NOMO-1 treated with dmso at 0.1 percent for 144 hours (cell line): ENCODE data around the gene CCDC85A.

Source experiments
- DNase-seq: peaks from one replicate; lab custom pipeline; 2025; ENCODE audit not compliant: unreplicated experiment; lab: John Stamatoyannopoulos, UW

The CCDC85A gene

GRCh38 chr2:56192664-56193305 is 9.0 kb downstream of the CCDC85A start:
- DNase-seq: no peak

DNA sequence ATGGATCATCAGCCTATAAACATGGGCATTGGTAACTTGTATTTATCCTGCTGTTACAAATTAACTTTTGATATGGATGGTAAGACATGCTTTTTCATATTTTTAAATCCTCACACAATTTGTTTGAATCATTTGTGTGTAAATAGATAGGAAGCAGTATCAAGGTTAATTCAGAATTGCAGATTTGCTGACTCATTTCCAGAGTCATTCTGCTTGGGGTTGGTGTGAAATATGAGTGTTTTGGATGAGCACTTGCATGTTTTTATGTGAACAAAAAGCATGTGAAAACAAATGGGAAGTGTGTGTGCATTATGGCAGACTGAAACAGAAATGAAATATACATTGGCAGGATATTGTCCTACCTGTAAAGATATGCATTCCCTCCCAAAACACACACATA is 11.8 kb downstream of the CCDC85A start:
- no peak for DNase-seq

DNA sequence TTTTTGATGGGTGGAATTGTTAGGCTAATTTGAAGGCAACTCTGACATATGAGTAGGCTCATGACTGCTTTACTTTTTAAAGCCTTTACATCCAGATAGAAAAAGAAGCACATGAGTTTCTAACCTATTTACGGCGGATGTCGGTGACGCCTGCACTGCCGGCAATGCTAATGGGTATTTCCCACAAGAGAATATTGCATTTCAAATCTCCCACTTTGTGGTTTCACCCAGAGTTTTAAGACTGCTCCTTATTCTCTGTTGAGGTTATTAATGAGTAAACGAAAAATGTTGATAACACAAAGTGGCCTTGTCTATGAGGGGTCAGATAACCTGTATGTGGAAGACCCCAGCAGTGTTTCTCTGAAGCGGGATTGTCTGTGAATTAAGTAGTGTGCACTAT is 14.0 kb downstream of the CCDC85A start:
- no peak for DNase-seq

- no peak for DNase-seq
Measured at GRCh38 chr2:56198936-56199335, 15.1 kb downstream of the CCDC85A start.

GRCh38 chr2:56199492-56199891 is 15.7 kb downstream of the CCDC85A start:
- DNase-seq: no peak

- no peak for DNase-seq
Measured at GRCh38 chr2:56202381-56203121, 18.8 kb downstream of the CCDC85A start.

DNA sequence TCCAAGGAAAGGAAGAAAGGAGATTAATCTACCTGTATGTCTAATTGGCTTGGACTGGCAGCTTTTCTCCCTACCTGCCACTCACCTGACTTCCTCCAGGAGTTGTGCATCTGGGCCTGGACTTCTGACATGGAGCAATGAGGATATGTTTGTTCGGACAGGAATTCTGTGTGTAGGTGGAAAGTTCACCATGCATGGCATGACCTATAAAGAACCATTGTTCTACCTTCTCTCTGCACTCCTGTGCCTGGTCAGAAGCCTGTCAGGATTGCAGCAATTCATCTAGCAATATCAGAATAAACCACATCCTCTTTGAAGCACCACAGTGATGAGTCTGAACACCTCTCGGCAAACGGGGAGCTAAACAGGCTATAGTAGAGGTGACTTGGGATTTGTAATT is 20.8 kb downstream of the CCDC85A start:
- DNase-seq: no peak

DNA sequence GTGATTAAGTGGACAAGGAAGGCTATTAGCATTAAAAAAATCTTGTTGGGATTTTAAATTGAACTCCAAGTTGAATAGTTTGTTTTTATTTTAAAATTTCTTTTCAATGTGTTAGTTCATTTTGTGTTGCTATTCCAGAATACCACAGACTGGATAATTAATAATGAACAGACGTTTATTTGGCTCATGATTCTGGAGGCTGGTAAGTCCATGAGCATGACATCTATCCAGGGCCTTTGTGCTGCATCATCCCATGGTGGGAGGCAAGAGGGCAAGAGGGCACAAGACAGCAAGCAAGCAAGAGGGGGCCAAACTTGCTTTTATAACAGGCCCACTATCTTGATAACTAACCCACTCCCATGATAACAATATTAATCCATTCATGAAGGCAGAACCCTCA is 22.5 kb downstream of the CCDC85A start:
- DNase-seq: no peak

- DNase-seq: no peak
Measured at GRCh38 chr2:56207760-56208159, 24.0 kb downstream of the CCDC85A start.

DNA sequence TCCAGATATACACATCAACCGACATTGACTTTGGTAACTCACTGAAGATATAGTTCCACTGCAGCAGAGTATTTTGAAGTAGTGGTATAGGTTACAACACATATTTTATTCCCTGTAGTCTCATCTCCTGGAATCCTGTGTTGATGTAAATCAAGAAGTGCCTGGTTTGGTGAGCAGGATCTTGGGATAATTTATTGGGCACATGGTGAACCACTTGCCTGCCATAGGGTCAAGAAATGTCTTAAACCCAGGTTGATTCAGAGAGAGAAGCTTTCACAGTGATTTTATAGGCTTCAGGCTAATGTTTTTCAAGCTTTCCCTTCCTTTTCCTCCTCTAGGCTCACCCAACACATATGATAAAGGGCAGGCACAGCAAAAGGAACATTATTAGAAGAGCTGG is 24.6 kb downstream of the CCDC85A start:
- no peak for DNase-seq

DNA sequence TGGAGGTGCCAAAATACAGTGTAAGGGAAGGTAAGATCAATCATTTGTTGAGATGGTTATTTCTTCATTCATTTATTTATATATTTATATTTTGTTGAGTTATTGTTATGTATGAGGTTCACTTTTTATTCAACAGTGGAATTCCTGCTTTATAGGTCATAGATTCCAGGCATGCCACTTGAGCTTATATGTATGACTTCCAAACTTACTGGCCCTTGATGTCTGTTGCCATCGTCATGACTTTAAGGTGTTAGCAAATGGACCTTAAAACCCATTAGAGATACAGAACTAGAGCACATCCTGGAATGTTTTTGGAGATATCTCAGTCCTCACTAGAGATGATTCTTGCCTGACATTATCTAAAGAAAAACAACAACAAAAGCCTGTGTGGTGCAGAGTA is 25.9 kb downstream of the CCDC85A start:
- no peak for DNase-seq

DNA sequence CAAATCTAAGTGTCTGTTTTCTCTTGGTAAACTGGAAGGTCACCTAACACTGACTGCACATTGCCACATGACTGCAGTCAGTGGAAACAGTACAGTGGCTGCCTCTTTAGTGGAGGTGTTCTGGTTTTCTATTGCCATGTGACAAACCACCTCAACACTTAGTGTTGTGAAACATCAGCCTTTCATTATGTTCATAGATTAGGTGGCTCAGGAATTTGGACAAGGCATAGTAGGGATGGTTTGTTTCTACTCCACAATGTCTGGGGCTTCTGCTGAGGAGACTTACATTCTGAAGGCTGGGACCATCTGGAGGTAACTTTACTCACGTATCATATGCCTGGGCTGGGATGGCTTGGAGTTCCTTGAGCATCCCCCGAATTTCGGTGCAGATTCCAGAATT is 26.5 kb downstream of the CCDC85A start:
- no peak for DNase-seq

DNA sequence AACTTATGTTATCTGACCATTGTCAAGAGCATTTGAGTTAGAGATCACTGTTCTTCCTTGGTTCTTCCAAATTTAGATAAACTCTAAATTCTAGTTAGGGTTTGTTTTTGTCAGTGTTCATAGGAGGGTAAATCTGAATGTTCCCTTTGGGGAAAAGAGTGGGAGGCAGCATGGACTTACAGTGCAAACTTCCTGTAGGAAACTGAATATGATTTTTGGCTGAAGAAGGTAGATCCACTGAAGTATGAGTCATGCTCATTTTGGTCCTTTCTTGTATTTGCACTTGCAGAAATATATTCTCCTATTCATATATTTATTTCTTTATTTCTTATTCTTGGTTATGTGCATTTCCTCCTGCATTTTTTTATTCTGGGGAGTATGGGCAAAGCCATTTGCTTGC is 27.3 kb downstream of the CCDC85A start:
- DNase-seq: no peak

- DNase-seq: no peak
Measured at GRCh38 chr2:56215911-56216310, 32.1 kb downstream of the CCDC85A start.

GRCh38 chr2:56217106-56217505 is 33.3 kb downstream of the CCDC85A start:
- no peak for DNase-seq

GRCh38 chr2:56222481-56222880 is 38.7 kb downstream of the CCDC85A start:
- DNase-seq: no peak

DNA sequence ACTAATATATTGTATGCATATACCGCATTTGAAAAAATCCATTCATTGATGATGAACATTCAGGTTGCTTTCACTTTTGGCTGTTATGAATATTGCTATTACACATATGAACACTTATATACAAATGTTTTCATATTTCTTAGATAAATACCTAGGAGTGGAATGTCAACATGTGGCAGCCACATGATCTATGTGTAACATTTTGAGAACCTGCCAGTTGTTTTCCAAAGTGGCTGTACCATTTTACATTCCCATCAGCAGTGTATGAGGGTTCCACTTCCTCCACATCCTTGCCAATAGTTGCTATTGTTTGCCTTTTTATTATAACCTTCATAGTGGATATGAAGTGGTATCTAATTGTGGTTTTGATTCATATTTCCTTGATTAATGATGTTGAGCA is 40.5 kb downstream of the CCDC85A start:
- no peak for DNase-seq

GRCh38 chr2:56227811-56228210 is 44.0 kb downstream of the CCDC85A start:
- no peak for DNase-seq

DNA sequence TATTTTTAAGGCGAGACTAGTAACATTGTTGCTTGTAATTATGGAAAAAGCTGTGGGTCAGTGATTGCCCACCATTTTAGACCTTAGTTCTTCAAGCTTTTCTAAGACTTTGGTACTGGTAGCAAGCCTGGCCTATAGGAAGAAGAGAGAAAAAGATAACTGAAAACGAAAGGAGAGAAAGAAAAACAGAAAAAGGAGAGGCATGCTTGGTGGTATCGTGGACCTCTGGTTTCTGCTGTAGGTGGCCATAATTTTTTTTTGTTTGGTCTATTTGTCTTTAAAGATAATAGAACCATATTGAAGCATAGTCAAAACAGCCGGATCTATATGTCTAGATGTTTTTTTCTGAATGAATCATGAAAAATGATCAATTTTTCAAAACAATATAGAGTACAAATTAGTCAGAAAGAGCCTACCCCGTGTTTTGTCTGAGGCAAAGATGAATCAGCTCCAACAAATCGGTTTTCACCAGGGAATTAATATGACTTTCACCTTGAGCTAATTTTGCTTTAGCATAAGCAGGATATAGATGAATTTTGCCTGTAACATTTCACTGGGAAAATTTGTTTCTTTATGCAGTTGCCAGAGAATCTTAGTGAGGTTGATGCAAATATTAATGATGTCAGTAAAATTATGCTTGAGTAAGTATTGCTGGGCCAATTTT is 45.7 kb downstream of the CCDC85A start:
- DNase-seq: no peak

DNA sequence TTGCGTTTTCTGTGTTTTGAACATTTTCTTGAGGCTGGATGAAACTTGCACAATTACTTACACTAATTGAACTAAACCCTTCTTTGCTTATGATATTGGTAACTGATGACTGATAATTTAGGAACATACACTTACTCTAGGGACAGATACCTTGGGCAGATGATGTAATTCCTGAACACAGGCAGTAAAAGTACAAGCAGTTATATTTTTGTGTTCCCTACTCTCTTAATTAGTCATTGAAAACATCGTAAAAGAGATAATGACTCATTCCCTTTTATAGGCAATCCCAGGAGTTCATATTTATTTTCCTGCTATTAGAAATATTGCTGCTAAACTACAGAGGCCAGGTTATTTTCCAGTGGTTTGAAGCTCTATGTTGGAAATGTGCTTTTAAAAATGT is 46.4 kb downstream of the CCDC85A start:
- DNase-seq: no peak

DNA sequence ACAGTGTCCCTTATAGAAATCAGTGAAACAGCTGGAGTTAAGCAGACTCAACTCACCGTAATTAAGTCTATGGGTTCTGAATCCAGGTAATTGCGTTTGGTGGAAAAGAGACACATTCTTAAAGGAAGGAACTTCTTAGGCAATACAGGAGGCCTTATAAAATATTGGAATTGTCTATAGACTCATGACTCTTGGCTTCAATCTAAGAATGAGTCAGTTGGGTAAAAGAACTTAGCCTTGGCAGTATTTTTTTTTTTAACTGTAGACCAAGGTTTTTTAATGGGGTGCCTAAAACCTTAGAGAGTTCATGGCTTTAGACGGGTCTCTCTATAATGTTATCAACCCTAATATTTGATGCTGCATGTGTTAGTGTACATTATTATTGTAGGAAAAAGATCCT is 47.6 kb downstream of the CCDC85A start:
- DNase-seq: no peak

GRCh38 chr2:56232912-56233311 is 49.1 kb downstream of the CCDC85A start:
- DNase-seq: no peak
